GM18517 (cell line): ENCODE data around the gene CYTH1.

Experiments used
- ATAC-seq: cut with Tn5 transposase; IDR thresholded peaks from one replicate; pipeline ENCODE4 v1.9.1; 2021; ENCODE audit warnings: mild to moderate bottlenecking, moderate library complexity; ENCODE audit not compliant: unreplicated experiment

The CYTH1 gene

GRCh38 chr17:78629436-78629995 is 152.6 kb downstream of the CYTH1 start:
- ATAC-seq = no peak

DNA sequence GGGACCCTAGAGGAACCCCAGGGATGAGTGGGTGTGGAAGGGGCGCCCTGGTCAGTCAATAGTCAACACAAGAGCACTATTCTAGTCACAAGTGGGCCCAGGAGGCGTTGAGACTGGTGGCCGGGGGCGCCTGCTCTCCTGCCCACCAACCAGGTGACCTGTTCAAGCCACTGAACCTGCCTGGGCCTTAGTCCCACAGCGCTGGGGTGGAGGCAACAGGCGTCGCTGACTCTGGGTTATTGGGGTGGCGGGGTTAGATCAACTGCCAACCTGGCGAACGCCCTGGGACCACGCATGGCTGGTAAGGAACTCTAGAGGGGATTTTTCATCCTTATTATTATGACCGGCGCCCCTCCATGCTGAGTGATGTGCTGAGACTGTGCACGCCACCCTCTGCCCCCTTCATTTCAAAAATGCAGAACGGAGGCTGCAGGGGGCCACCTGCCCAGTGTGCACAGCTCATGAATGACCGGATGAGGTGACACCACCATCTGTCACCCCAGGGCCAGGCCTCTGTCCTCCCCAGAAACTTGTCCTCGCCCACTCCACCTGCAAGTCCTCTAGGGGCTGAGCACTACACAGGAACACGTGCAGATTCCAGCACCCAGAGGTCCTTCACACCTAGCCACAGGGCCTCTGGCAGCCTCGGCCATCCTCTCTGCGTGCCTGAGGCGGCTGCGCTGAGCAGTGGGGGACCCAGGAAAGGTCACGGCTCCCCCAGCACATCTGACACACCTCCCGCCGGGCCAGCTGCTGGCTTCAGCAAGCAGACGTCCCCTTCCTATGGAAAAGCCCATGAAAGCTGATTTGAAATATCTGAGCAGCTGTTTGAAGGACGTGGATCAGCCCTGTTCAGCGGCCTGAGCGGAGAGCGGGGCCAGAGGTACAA is 153.3 kb downstream of the CYTH1 start:
- no peak for ATAC-seq

GRCh38 chr17:78624324-78625151 is 157.5 kb downstream of the CYTH1 start:
- no peak for ATAC-seq
